H1 (cell line): ENCODE data around the gene DECR2. TPM values are rescaled to one million over a fixed set of nuclear protein-coding genes. Genes with fewer than 3 reads are reported as not detected.
A peak's percentile ranks its signal among the peaks of the same experiment; 100 is the strongest.

Experiments used
- CTCF ChIA-PET: fragments of 300-600 bp; sonication (Branson Sonifier 250); formaldehyde crosslinking; loops from one replicate; lab custom pipeline; 2021; ENCODE audit not compliant: partially characterized antibody; lab: Charles Lee
- POLR2A ChIA-PET: fragments of 300-600 bp; sonication (Branson Sonifier 250); formaldehyde crosslinking; loops from one replicate; lab custom pipeline; 2021; ENCODE audit warnings: inconsistent platforms; ENCODE audit not compliant: partially characterized antibody; lab: Charles Lee
- DNase-seq, 2 experiments: peaks; one replicate each; pipeline versions ENCODE4 v3.0.0 to v3.0.0-alpha.2; 2010 to 2022; ENCODE audit warnings: low spot score in 2 of 2, low read depth in 1 of 2, mixed read lengths in 1 of 2
- FAIRE-seq: peaks from 2 replicates; lab custom pipeline; 2011; peaks lifted over from hg19 to GRCh38; lab: Jason Lieb, UNC
- H2AFZ ChIP-seq: 2 replicates; pipeline ENCODE4 v1.8.1; 2012; ENCODE audit warnings: low read length, inconsistent platforms
- H2AK5ac ChIP-seq: 2 replicates; pipeline ENCODE4 v1.6.1; 2013; ENCODE audit warnings: low read depth, low read length
- H2BK120ac ChIP-seq: replicated peaks from 2 replicates; pipeline ENCODE3; 2013; ENCODE audit warnings: low read depth, low read length, inconsistent platforms
- H2BK12ac ChIP-seq: 2 replicates; pipeline ENCODE4 v1.6.1; 2013; ENCODE audit warnings: low read depth, low read length
- H2BK15ac ChIP-seq: 2 replicates; pipeline ENCODE4 v1.6.1; 2013; ENCODE audit warnings: low read length
- H2BK20ac ChIP-seq: 2 replicates; pipeline ENCODE4 v1.6.1; 2013; ENCODE audit warnings: low read length
- H2BK5ac ChIP-seq: 2 replicates; pipeline ENCODE4 v1.6.1; 2013; ENCODE audit warnings: low read depth, low read length
- H3K14ac ChIP-seq: 2 replicates; pipeline ENCODE4 v1.6.1; 2013; ENCODE audit warnings: inconsistent platforms; ENCODE audit not compliant: insufficient read length
- H3K18ac ChIP-seq: 2 replicates; pipeline ENCODE4 v1.6.1; 2013; ENCODE audit warnings: low read length; ENCODE audit errors: extremely low read depth
- H3K23ac ChIP-seq: 2 replicates; pipeline ENCODE4 v1.6.1; 2013; ENCODE audit warnings: inconsistent platforms; ENCODE audit not compliant: insufficient read length
- H3K23me2 ChIP-seq: 2 replicates; pipeline ENCODE4 v1.6.1; 2013; ENCODE audit warnings: low read depth, low read length
- H3K27ac ChIP-seq: 2 replicates; pipeline ENCODE4 v1.6.1; 2011; ENCODE audit warnings: low read depth, low read length, inconsistent platforms
- H3K27me3 ChIP-seq, 4 experiments: replicated peaks in 1 of 4; 1 replicate in 1 of 4; 2 replicates in 3 of 4; pipeline versions ENCODE4 v1.6.1 to v1.8.1; 2011 to 2013; ENCODE audit warnings: low read length in 3 of 4, mild to moderate bottlenecking in 3 of 4, inconsistent platforms in 2 of 4, mixed read lengths in 2 of 4, moderate library complexity in 1 of 4; ENCODE audit not compliant: control insufficient read depth in 3 of 4, insufficient read depth in 3 of 4; ENCODE audit errors: extremely low read depth in 1 of 4
- H3K36me3 ChIP-seq, 4 experiments: 2 replicates each; pipeline versions ENCODE4 v1.6.1 to v1.8.1; 2011 to 2013; ENCODE audit warnings: mild to moderate bottlenecking in 4 of 4, low read length in 3 of 4, moderate library complexity in 2 of 4, control low read depth in 1 of 4, inconsistent platforms in 1 of 4; ENCODE audit not compliant: insufficient read depth in 4 of 4, control insufficient read depth in 2 of 4
- H3K4ac ChIP-seq: replicated peaks from 2 replicates; pipeline ENCODE3; 2013; ENCODE audit warnings: low read length, low read depth, mixed read lengths, inconsistent platforms; ENCODE audit not compliant: insufficient read length
- H3K4me1 ChIP-seq, 4 experiments: replicated peaks in 1 of 4; 1 replicate in 1 of 4; 2 replicates in 3 of 4; pipeline versions ENCODE4 v1.6.1 to v1.8.1; 2011 to 2013; ENCODE audit warnings: low read length in 3 of 4, inconsistent platforms in 2 of 4, mixed read lengths in 1 of 4; ENCODE audit not compliant: insufficient read depth in 4 of 4, control insufficient read depth in 3 of 4
- H3K4me2 ChIP-seq, 2 experiments: 2 replicates each; pipeline versions ENCODE4 v1.6.1 to v1.8.1; 2011 to 2013; ENCODE audit warnings: low read depth in 2 of 2, low read length in 2 of 2, control low read depth in 1 of 2, inconsistent platforms in 1 of 2, mild to moderate bottlenecking in 1 of 2; ENCODE audit not compliant: insufficient read depth in 1 of 2
- H3K4me3 ChIP-seq, 4 experiments: fragments of 200-600, 300-600 bp in 1 of 4; sonication (generic), shearing (Covaris generic), sonication (Bioruptor Twin) in 1 of 4; 2 replicates each; pipeline versions ENCODE4 v1.5.1 to v1.8.1; 2011 to 2016; ENCODE audit warnings: low read length in 4 of 4, low read depth in 3 of 4, control low read depth in 2 of 4, inconsistent platforms in 2 of 4, mild to moderate bottlenecking in 2 of 4, mixed read lengths in 1 of 4, moderate library complexity in 1 of 4; ENCODE audit not compliant: insufficient read depth in 2 of 4; ENCODE audit errors: extremely low read depth in 1 of 4
- H3K56ac ChIP-seq: replicated peaks from 2 replicates; pipeline ENCODE3; 2013; ENCODE audit warnings: low read depth, mild to moderate bottlenecking, mixed read lengths, low read length, inconsistent platforms; ENCODE audit not compliant: insufficient read length
- H3K79me1 ChIP-seq: 2 replicates; pipeline ENCODE4 v1.6.1; 2013; ENCODE audit warnings: low read depth, low read length, control low read depth
- H3K79me2 ChIP-seq, 2 experiments: 2 replicates each; pipeline versions ENCODE4 v1.6.1 to v1.8.1; 2012 to 2013; ENCODE audit warnings: low read length in 2 of 2, mild to moderate bottlenecking in 2 of 2, inconsistent platforms in 1 of 2; ENCODE audit not compliant: insufficient read depth in 2 of 2, control insufficient read depth in 1 of 2
- H3K9ac ChIP-seq, 4 experiments: replicated peaks in 1 of 4; 1 replicate in 1 of 4; 2 replicates in 3 of 4; pipeline versions ENCODE4 v1.6.1 to v1.8.1; 2011 to 2013; ENCODE audit warnings: low read depth in 3 of 4, low read length in 3 of 4, control low read depth in 2 of 4, mild to moderate bottlenecking in 2 of 4, moderate library complexity in 2 of 4, inconsistent platforms in 1 of 4; ENCODE audit errors: extremely low read depth in 1 of 4
- H3K9me3 ChIP-seq, 2 experiments: 2 replicates each; pipeline versions ENCODE4 v1.6.1 to v1.8.1; 2012 to 2013; ENCODE audit warnings: mild to moderate bottlenecking in 2 of 2, moderate library complexity in 2 of 2, control low read depth in 1 of 2, inconsistent platforms in 1 of 2, low read depth in 1 of 2, low read length in 1 of 2, mixed read lengths in 1 of 2; ENCODE audit not compliant: insufficient read depth in 2 of 2
- H4K20me1 ChIP-seq, 2 experiments: replicated peaks in 1 of 2; 2 replicates each; pipeline versions ENCODE3 to v1.8.1; 2011 to 2013; ENCODE audit warnings: inconsistent platforms in 2 of 2, low read length in 2 of 2, mild to moderate bottlenecking in 1 of 2; ENCODE audit not compliant: insufficient read depth in 2 of 2, control insufficient read depth in 1 of 2
- H4K5ac ChIP-seq: 2 replicates; pipeline ENCODE4 v1.6.1; 2013; ENCODE audit warnings: low read length, low read depth, mixed read lengths, inconsistent platforms; ENCODE audit not compliant: insufficient read length
- H4K8ac ChIP-seq: 2 replicates; pipeline ENCODE4 v1.8.0; 2013; ENCODE audit warnings: mild to moderate bottlenecking, moderate library complexity, low read length, inconsistent platforms; ENCODE audit not compliant: insufficient read depth; ENCODE audit errors: extremely low read depth
- H4K91ac ChIP-seq: replicated peaks from 2 replicates; pipeline ENCODE3; 2013; ENCODE audit warnings: low read length, mixed read lengths, inconsistent platforms; ENCODE audit not compliant: insufficient read length
- SP4 ChIP-seq: IDR thresholded peaks from 2 replicates; pipeline ENCODE4 v1.6.1; 2012; ENCODE audit warnings: low read length, inconsistent platforms
- YY1 ChIP-seq: IDR thresholded peaks from 2 replicates; pipeline ENCODE4 v1.6.1; 2011; ENCODE audit warnings: low read depth, mild to moderate bottlenecking, low read length
- WGBS, 2 experiments: shearing (Covaris generic) in 1 of 2; methylation state at CpG; one replicate each; pipeline versions ENCODE4 v1.1.6 to v1.1.7; 2013 to 2015; ENCODE audit warnings: low lambda C conversion rate in 2 of 2, mixed read lengths in 2 of 2, inconsistent platforms in 1 of 2, low coverage in 1 of 2, missing lambda C conversion rate in 1 of 2; ENCODE audit not compliant: insufficient replicate concordance in 2 of 2, insufficient coverage in 1 of 2, insufficient read length in 1 of 2; ENCODE audit errors: extremely low coverage in 1 of 2, missing lambda C conversion rate in 1 of 2; 5-methylcytosine and 5-hydroxymethylcytosine counted together
- polyA plus RNA-seq, 7 experiments: library from polyadenylated mRNA; depleted of rRNA in 3 of 7; stranded (reverse) in 5 of 7; unstranded in 2 of 7; fragments of >200 nt in 5 of 7; fragments of 200-250 nt in 2 of 7; gene quantifications; 1 replicate in 5 of 7; 2 replicates in 1 of 7; 4 replicates in 1 of 7; pipeline versions ENCODE4 v1.2.1 to v1.2.3, GENCODE V29; 2011 to 2013; ENCODE audit warnings: missing spikeins in 2 of 7, mixed read lengths in 2 of 7
- total RNA-seq: library from RNA; stranded (reverse); fragmentation: NEBNext Ultra II Directional; extraction: Animal tissue kit (Norgen Biotek cat#: 25700); gene quantifications from 2 replicates; pipeline ENCODE4 v1.2.1, GENCODE V29; 2021

The DECR2 gene
- total and polyA plus RNA-seq, 2 of the 8 experiments (the other 6 are each of a cell fraction or from before 2014, with no cell fraction given) = 28.2 to 39.9 TPM

- no peak overlapping the region for H4K91ac ChIP-seq
- H3K4me2 ChIP-seq = no peak overlapping the region
- no peaks in the 10 kb centered on the region for H3K79me2 ChIP-seq
- H2BK5ac ChIP-seq = no peak overlapping the region
- no peak overlapping the region for H2BK15ac ChIP-seq
- H4K8ac ChIP-seq = no peak overlapping the region; the same call in 1 of the 2 replicates
- no peaks in the 10 kb centered on the region for H3K27me3 ChIP-seq
- 89% methylated on average over 15 of the region's 16 CpGs; no CpG with 5 or more reads in 1 of the 2 experiments for WGBS, 2 experiments
- H3K4ac ChIP-seq = no peak overlapping the region
- H2BK120ac ChIP-seq = no peak overlapping the region
- no peak overlapping the region for H3K56ac ChIP-seq
- no peak overlapping the region for H4K5ac ChIP-seq
- no peaks in the 10 kb centered on the region for H3K23me2 ChIP-seq
- no peak overlapping the region for H3K14ac ChIP-seq
- H3K36me3 ChIP-seq = peaks cover 0 to 3% (median 1%) of the 10 kb centered on the region in 4 experiments; a peak in 2 of 8 replicates
- no peak overlapping the region for H3K23ac ChIP-seq
- no peak overlapping the region for H2AK5ac ChIP-seq
- H3K4me1 ChIP-seq = no peaks in the 10 kb centered on the region
- ChIA-PET POLR2A (interaction anchor here (0.7 to 1.9 kb wide), 5 partner anchors 10 to 29 kb away, joined by 3 to 5 read pairs (median 4); no protein-coding TSS in a partner anchor), CTCF (interaction anchor here (1.3 to 2.9 kb wide), 2 partner anchors 9 to 80 kb away, joined by 6 to 11 read pairs; no protein-coding TSS in a partner anchor)
- H3K4me3 ChIP-seq = no peak overlapping the region
- no peak overlapping the region for H2AFZ ChIP-seq
- H3K18ac ChIP-seq = no peak overlapping the region
- no peak overlapping the region for H3K9ac ChIP-seq
- TF ChIP-seq YY1 (peak; percentile 81), SP4 (no peak)
- H2BK20ac ChIP-seq = no peak overlapping the region
- H3K27ac ChIP-seq = no peak overlapping the region
- FAIRE-seq = no peak
- H3K79me1 ChIP-seq = no peaks in the 10 kb centered on the region
- H3K9me3 ChIP-seq = no peaks in the 10 kb centered on the region
- H4K20me1 ChIP-seq = peaks cover 0 to 1% of the 10 kb centered on the region in 2 experiments
- no peak overlapping the region for H2BK12ac ChIP-seq
- no peak for DNase-seq
Measured at GRCh38 chr16:407253-407652, 5.6 kb downstream of the DECR2 start.
